ENCODE data around the gene CRACDL.
"Not testable (repeated sequence)": the region's sequence is repeated elsewhere in the genome, so short reads cannot be mapped to it uniquely, and the experiment has no call there.

CRACDL gene

GRCh38 chr2:98907966-98908905, 27.8 kb downstream of the CRACDL start:
- DNase-seq (ENCODE audit: low read depth in 2 of 2): no peak

- DNase-seq (ENCODE audit: low read depth in 2 of 2): no peak
Observed at GRCh38 chr2:98907385-98907784, 28.6 kb downstream of the CRACDL start.

- DNase-seq (ENCODE audit: low read depth in 2 of 2): no peak
Observed at GRCh38 chr2:98903767-98904485, 32.1 kb downstream of the CRACDL start.

GRCh38 chr2:98903064-98903355, 33.0 kb downstream of the CRACDL start:
- no peak for DNase-seq (ENCODE audit: low read depth in 2 of 2)

- DNase-seq (ENCODE audit: low read depth in 2 of 2): no peak
Observed at GRCh38 chr2:98902209-98903063, 33.6 kb downstream of the CRACDL start.

- DNase-seq (ENCODE audit: low read depth in 2 of 2): no peak
Observed at GRCh38 chr2:98901702-98902101, 34.3 kb downstream of the CRACDL start.

GRCh38 chr2:98901291-98901690, 34.7 kb downstream of the CRACDL start:
- DNase-seq (ENCODE audit: low read depth in 2 of 2): no peak

- no peak for DNase-seq (ENCODE audit: low read depth in 2 of 2)
Observed at GRCh38 chr2:98900721-98901120, 35.3 kb downstream of the CRACDL start.

GRCh38 chr2:98899703-98900078, 36.3 kb downstream of the CRACDL start:
- DNase-seq (ENCODE audit: low read depth in 2 of 2): not testable (repeated sequence)

- DNase-seq (ENCODE audit: low read depth in 2 of 2): no peak
Observed at GRCh38 chr2:98899041-98899702, 36.9 kb downstream of the CRACDL start.

GRCh38 chr2:98898423-98898841, 37.6 kb downstream of the CRACDL start:
- no peak for DNase-seq (ENCODE audit: low read depth in 2 of 2)

GRCh38 chr2:98897746-98898145, 38.3 kb downstream of the CRACDL start:
- no peak for DNase-seq (ENCODE audit: low read depth in 2 of 2)

- DNase-seq (ENCODE audit: low read depth in 2 of 2): no peak
Observed at GRCh38 chr2:98896944-98897343, 39.1 kb downstream of the CRACDL start.

- DNase-seq (ENCODE audit: low read depth in 2 of 2): no peak
Observed at GRCh38 chr2:98896416-98896815, 39.6 kb downstream of the CRACDL start.

GRCh38 chr2:98895901-98896300, 40.1 kb downstream of the CRACDL start:
- DNase-seq (ENCODE audit: low read depth in 2 of 2): no peak

GRCh38 chr2:98895221-98895620, 40.8 kb downstream of the CRACDL start:
- DNase-seq (ENCODE audit: low read depth in 2 of 2): no peak

GRCh38 chr2:98894331-98895000, 41.6 kb downstream of the CRACDL start:
- no peak for DNase-seq (ENCODE audit: low read depth in 2 of 2)

- no peak for DNase-seq (ENCODE audit: low read depth in 2 of 2)
Observed at GRCh38 chr2:98893911-98894321, 42.1 kb downstream of the CRACDL start.

- no peak for DNase-seq (ENCODE audit: low read depth in 2 of 2)
Observed at GRCh38 chr2:98892871-98893270, 43.2 kb downstream of the CRACDL start.

GRCh38 chr2:98891591-98891990, 44.4 kb downstream of the CRACDL start:
- DNase-seq (ENCODE audit: low read depth in 2 of 2): no peak

GRCh38 chr2:98886066-98886554, 49.9 kb downstream of the CRACDL start:
- DNase-seq (ENCODE audit: low read depth in 2 of 2): no peak

All from activated CD4-positive, alpha-beta T cell treated with anti-CD3 and anti-CD28 coated beads for 24 hours (primary cell).